Right cardiac atrium (tissue), 5 donors: ENCODE measurements around the gene INPP5F. TPM values are rescaled to one million over a fixed set of nuclear protein-coding genes. Genes with fewer than 3 reads are reported as not detected.

Experiments used
- ATAC-seq, 2 donors: fragments of 200-7000 bp; cut with Tn5 transposase; one replicate each; pipeline versions ENCODE4 v1.8.0 to v1.9.1; 2020; ENCODE audit warnings: moderate library complexity in 2 of 2, mild to moderate bottlenecking in 1 of 2
- DNase-seq, 3 donors: peaks; one replicate each; pipeline ENCODE4 v3.0.0-alpha.2; 2020
- H3K27ac ChIP-seq: one replicate; pipeline ENCODE4 v1.5.1; 2013; ENCODE audit warnings: mild to moderate bottlenecking, low read length, control low read depth, moderate library complexity
- H3K27me3 ChIP-seq: one replicate; pipeline ENCODE4 v1.6.1; 2013; ENCODE audit not compliant: control insufficient read depth, insufficient read depth
- H3K4me1 ChIP-seq: one replicate; pipeline ENCODE4 v1.6.1; 2013; ENCODE audit warnings: low read length; ENCODE audit not compliant: control insufficient read depth, insufficient read depth
- H3K4me3 ChIP-seq: one replicate; pipeline ENCODE4 v1.5.1; 2013; ENCODE audit warnings: low read length, control low read depth
- H3K9me3 ChIP-seq: one replicate; pipeline ENCODE4 v1.6.1; 2013; ENCODE audit warnings: low read length; ENCODE audit not compliant: control insufficient read depth
- WGBS: extraction: QIAGEN DNeasy Blood & Tissue Kit; methylation state at CpG from one replicate; pipeline ENCODE4 v1.1.7; 2013; 5-methylcytosine and 5-hydroxymethylcytosine counted together
- intact Hi-C, 4 donors: fragments of 100-400 bp; cut with DNase I; formaldehyde crosslinking; loops; one replicate each; pipeline versions ENCODE4 v1.11.0 to v1.14.0; 2022 to 2023
- polyA plus RNA-seq: library from polyadenylated mRNA; stranded (reverse); fragments of 200-250 nt; gene quantifications from one replicate; pipeline ENCODE4 v1.2.3, GENCODE V29; 2013
- total RNA-seq, 4 donors: library from RNA; stranded (reverse); fragmentation: NEBNext Ultra II Directional; extraction: Animal tissue kit (Norgen Biotek cat#: 25700); gene quantifications; one replicate each; pipeline ENCODE4 v1.2.1, GENCODE V29; 2021
- donor health status: healthy with polysubstance abuse.
- donor health status: DM: no; HTN: yes; CAD: no.
- donor health status: DM: no; HTN: no; CAD: no.
- donor health status: DM: no; HTN: yes; CAD: no; lungs with severe emphysema.
- donor health status: DM: yes; HTN: yes; CAD: no.

Gene INPP5F
- total and polyA plus RNA-seq, 5 donors, result 3.4 to 6.4 (median 6.1) TPM

DNA sequence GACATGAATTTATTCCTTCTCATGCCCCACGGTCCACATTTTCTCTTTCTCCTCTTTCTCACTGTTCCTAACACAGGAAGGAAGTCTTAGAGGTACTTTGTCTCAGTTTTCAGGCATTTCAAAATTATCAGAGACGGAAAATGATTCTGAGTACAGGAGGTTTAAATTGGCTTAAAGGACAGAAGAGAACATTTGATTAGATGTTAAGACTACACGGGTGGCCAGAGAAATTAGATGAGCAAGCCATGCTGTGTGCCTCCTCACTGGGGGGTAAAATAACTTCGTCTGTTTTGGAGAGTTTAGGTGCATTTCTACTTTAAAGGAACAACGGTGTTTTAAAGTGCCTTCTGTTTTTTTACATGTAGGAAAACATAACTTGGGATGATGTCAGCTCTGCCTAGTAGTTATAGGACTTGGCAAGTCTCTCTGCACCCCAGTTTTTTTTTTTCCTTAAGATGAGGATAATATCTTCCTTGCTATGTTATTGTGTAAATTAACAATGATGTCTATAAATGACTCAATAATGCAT, 79.9 kb downstream of the INPP5F start:
- Histone ChIP-seq H3K4me3 (no peak overlapping the region), H3K27me3 (no peaks in the 10 kb centered on the region), H3K4me1 (no peaks in the 10 kb centered on the region), H3K9me3 (no peaks in the 10 kb centered on the region), H3K27ac (no peak overlapping the region)
- WGBS, result 72% methylated on average over 5 of the region's 5 CpGs
- intact Hi-C loops, result no loop called here
- ATAC-seq, result no peak
- no peak for DNase-seq

DNA sequence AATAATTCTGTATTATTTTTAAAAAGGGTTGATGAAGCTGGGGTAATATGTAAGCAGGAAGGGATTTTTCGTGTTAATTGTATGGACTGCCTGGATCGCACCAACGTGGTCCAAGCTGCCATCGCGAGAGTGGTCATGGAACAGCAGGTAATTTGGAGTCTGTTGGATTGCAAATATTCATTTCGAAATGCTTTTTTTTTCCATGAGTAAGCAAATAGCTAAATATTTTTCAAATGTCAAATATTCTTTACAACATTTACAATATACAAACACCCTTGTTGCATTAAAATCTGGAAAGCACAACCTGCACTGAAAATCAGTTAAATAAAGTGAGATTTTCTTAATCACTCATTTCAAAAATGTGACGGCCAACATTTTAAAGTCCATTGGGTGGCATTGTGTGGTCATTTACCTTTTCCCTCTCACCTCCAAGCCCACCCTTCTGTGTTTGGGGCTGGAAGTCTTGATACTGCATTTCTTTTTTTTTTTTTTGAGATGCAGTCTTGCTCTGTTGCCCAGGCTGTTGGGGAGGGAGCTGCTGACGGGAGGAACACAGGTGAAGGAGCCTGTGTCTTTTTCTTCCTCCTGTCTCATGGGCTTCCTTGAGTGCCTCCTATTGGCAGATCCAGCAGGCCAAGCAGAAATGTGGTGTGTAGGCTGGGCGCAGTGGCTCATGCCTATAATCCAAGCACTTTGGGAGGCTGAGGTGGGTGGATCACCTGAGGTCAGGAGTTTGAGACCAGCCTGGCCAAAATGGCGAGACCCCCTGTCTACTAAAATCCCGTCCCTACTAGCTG, 80.7 kb downstream of the INPP5F start:
- no peak overlapping the region for H3K4me3 ChIP-seq
- H3K4me1 ChIP-seq, result no peaks in the 10 kb centered on the region
- H3K27ac ChIP-seq, result no peak overlapping the region
- H3K27me3 ChIP-seq, result no peaks in the 10 kb centered on the region
- DNase-seq (no peak), ATAC-seq (no peak)
- 97% methylated on average over 11 of the region's 11 CpGs for WGBS
- intact Hi-C loops, result no loop called here
- no peaks in the 10 kb centered on the region for H3K9me3 ChIP-seq

DNA sequence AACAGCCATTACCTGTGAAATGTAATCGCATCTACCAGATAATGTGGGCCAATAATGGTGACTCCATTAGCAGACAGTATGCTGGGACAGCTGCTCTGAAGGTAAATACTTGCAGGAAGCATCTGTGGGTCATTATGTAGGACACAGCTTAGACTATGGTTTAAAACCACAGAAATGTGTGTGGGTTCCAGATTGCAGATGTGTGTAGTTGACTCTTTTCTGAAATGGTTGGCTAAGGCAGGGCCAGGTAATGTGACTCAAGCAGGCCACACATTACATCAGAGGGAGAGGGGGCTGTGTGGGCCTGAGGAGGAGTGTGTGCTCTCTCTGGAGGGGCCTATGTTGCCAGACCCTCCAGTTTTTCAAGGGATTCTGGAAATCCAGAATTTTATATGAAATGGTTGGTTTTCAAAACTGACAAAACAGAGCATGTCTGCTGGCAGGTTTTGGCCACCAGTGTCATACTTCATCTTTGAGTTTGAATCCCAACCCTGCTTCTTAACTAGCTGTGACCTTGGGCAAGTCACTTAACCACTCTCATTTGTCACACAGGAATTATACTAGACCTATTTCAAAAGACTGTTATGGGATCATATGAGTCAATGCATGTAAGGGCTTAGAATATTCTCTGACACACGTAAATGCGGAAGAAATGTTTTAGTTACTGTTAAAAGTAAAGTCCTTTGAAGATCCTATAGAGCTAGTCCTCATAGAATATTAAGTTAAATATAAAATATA, 82.3 kb downstream of the INPP5F start:
- WGBS, result 96% methylated on average over 3 of the region's 3 CpGs
- DNase-seq (no peak), ATAC-seq (no peak)
- H3K27ac ChIP-seq, result no peak overlapping the region
- no peaks in the 10 kb centered on the region for H3K9me3 ChIP-seq
- no peak overlapping the region for H3K4me3 ChIP-seq
- H3K27me3 ChIP-seq, result no peaks in the 10 kb centered on the region
- no peaks in the 10 kb centered on the region for H3K4me1 ChIP-seq
- intact Hi-C loops, result no loop called here

DNA sequence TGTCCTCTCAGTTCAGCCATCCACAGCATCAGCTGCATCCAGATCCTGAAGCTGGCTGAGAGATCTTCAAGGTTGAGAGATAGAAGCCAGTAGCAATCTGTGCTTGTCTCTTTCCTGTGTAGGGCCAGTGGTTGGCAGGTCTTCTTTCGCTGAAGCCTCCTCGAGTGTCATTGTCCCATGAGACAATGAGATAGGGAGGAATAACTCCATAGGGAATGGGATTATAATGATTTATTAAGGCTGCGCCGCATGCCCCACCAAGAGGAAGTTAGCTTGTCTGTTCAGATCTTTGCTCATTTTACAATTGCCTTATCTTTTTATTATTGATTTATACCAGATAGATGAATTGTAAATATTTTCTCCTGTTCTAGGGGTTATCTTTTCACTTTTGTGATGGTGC, 85.3 kb downstream of the INPP5F start:
- no peaks in the 10 kb centered on the region for H3K4me1 ChIP-seq
- WGBS, result 82% methylated on average over 4 of the region's 4 CpGs
- intact Hi-C loops, result no loop called here
- no peak for ATAC-seq
- no peaks in the 10 kb centered on the region for H3K27me3 ChIP-seq
- no peak overlapping the region for H3K27ac ChIP-seq
- no peak for DNase-seq
- H3K9me3 ChIP-seq, result no peaks in the 10 kb centered on the region
- no peak overlapping the region for H3K4me3 ChIP-seq

DNA sequence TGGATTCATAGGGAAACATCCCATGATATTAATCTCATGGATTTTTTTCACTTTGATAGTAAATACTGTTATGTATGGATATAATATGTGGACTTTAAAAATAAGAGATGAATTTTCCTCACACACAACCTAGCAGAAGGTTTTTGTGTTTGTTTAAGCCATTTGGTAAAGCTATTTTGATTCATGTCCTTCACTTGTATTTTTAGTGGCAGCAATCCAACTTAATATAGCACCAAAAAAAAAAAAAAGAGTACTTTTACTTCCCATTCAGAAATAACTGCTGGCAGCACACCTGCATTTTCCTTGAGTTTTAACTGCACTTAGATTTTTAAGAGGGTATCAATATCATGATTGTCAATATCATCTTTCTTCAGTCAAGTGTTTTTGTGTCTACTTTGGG, 86.8 kb downstream of the INPP5F start:
- H3K27me3 ChIP-seq, result no peaks in the 10 kb centered on the region
- no peak for DNase-seq
- H3K9me3 ChIP-seq, result no peaks in the 10 kb centered on the region
- no peak for ATAC-seq
- H3K4me1 ChIP-seq, result no peaks in the 10 kb centered on the region
- no peak overlapping the region for H3K27ac ChIP-seq
- H3K4me3 ChIP-seq, result no peak overlapping the region
- intact Hi-C loops, result no loop called here

DNA sequence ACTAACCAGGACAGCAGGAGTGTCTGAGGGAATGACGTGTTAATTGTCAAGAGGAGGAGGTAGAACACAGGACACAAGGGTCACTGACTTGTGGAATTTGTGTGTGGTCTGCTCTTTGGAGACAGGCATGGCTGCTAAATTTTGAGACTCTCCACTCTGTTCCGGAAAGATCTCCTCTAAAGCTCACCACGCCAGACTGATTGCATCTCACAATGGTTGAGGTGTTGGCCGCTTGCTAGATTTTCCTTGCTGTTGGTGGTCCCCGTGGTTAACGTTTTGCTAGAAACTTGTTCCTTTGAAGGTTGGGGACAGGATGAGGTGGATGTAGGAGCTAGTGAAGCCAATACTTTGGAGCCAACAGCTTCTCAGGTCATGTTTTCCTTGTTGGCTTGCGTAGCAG, 89.8 kb downstream of the INPP5F start:
- 97% methylated on average over 7 of the region's 7 CpGs for WGBS
- Histone ChIP-seq H3K4me3 (no peak overlapping the region), H3K9me3 (no peaks in the 10 kb centered on the region), H3K4me1 (no peaks in the 10 kb centered on the region), H3K27me3 (no peaks in the 10 kb centered on the region), H3K27ac (no peak overlapping the region)
- ATAC-seq (no peak), DNase-seq (no peak)
- intact Hi-C loops, result no loop called here

DNA sequence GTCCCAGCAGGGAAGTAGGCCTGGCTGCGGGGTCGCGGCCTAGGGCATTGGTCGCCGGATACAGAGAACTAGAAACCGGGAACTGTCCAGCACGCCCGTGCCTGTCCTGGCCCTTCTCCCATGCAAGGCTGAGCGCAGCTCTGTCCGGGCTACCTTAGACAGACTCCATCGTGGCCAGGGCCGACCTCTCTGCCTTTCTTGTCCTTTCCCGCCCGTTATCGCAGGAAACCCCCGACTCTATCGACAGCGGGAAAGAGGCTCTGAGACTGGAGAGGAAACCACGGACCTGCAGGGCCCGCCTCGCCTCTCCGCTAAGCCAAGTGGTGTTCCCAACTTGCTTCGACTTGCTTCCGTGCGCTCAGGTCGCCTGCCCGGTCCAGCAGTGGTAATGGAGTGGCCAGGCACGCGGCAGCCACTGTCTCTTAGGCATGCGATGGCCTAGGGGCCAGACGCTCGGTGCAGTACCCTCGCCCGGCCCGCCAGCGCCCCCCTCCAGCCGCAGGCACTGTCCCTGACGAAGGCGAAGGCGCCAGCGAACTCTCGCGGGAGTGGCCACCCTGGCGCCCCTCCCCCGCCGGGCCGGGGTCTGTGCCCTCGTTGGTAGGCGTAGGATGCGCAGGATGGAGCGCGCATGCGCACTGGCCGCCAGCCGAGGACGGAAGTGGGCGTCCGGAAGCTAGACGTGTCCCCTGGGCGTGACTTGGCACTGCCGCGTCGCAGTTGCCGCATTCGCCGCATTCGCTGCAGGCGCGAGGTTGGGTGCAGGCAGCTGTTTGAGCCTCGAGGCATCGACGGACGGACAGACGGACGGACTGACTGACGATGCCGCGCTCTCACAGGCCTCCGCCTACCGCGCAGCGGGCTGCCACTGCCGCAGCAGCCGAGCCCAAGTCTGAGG, 92.4 kb downstream of the INPP5F start:
- Histone ChIP-seq H3K27me3 (no peaks in the 10 kb centered on the region), H3K4me3 (no peak overlapping the region), H3K27ac (no peak overlapping the region), H3K9me3 (no peaks in the 10 kb centered on the region), H3K4me1 (no peaks in the 10 kb centered on the region)
- WGBS, result 57% methylated on average over 84 of the region's 84 CpGs
- ATAC-seq (peak; percentile 82 to 86), DNase-seq (peak; percentile 81 to 91 (median 90))
- intact Hi-C loops, result no loop called here

DNA sequence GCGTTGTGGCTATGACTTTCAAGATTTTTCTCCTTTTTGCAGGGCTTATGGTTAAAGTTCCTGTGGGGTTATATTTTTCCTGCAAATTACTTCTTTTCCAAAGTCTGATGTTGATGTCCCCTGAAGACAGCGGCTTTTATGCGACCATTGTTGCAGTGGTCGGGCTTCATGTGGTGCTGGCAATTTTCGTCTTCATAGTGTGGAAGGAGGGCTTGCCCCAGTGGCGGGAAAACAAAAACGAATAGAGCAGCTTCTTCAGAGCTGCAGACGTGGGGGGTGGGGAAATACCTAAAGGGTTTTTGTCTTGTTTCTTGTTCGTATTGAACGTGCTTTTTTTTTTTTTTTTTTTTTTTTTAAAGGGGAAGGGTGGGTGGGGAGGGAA, 93.0 kb downstream of the INPP5F start:
- WGBS, result 52% methylated on average over 10 of the region's 10 CpGs
- ATAC-seq (no peak), DNase-seq (no peak)
- Histone ChIP-seq H3K9me3 (no peaks in the 10 kb centered on the region), H3K4me3 (no peak overlapping the region), H3K4me1 (no peaks in the 10 kb centered on the region), H3K27ac (no peak overlapping the region), H3K27me3 (no peaks in the 10 kb centered on the region)
- intact Hi-C loops, result no loop called here

DNA sequence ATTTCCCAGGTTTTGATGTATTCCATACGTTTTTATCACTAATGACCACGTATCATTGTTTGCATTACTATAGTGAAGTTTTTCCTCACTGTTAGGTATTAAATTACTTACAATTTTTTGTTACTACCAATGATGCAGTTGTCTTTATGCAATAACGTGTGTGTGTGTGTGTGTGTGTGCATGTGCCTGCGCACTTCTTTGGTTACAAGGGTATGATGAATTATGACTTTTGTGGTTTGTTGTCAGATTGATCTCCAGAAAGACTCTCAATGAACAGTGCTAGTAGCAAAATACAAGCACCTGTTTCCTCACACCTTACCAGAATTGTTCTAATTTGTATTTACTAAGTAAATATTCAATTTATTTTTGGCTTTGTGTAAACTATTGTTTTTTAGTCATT, 95.3 kb downstream of the INPP5F start:
- intact Hi-C loops, result no loop called here
- DNase-seq (no peak), ATAC-seq (no peak)
- H3K4me1 ChIP-seq, result no peaks in the 10 kb centered on the region
- no peaks in the 10 kb centered on the region for H3K9me3 ChIP-seq
- no peak overlapping the region for H3K4me3 ChIP-seq
- H3K27me3 ChIP-seq, result no peaks in the 10 kb centered on the region
- H3K27ac ChIP-seq, result no peak overlapping the region
- WGBS, result 66% methylated on average over 4 of the region's 4 CpGs

DNA sequence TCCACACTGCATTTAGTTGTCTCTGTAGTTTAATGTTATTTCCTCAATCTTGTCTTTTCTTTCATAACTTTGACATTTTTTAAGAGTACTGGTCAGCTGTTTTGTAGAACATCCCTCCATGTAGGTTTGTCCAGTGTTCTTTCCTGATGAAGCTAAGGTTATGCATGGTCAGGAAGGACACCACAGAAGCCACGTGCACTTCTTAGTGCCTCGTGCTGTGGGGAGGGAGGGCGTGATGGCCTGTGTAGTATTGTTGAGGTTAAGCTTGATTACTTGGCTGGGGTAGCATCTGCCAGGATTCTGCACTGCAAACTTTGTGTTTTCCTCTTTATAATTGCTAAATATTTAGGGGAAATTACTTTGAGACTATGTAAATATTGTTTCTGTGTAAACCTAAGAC, 98.4 kb downstream of the INPP5F start:
- H3K27ac ChIP-seq, result no peak overlapping the region
- intact Hi-C loops, result no loop called here
- ATAC-seq (no peak), DNase-seq (no peak)
- no peaks in the 10 kb centered on the region for H3K9me3 ChIP-seq
- 80% methylated on average over 3 of the region's 3 CpGs for WGBS
- H3K27me3 ChIP-seq, result no peaks in the 10 kb centered on the region
- no peaks in the 10 kb centered on the region for H3K4me1 ChIP-seq
- H3K4me3 ChIP-seq, result no peak overlapping the region

DNA sequence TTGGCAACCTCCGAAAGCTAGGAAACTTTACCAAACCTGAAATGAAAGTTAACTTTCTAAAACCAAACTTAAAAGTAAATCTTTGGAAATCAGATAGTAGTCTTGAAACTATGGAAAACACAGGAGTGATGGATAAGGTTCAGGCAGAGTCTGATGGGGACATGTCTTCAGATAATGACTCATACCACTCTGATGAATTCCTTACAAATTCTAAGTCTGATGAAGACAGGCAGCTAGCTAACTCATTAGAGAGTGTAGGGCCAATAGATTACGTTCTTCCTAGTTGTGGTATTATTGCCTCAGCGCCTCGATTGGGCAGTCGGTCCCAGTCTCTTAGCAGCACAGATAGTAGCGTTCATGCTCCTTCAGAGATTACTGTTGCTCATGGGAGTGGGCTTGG, 100.9 kb downstream of the INPP5F start:
- no peak for ATAC-seq
- Histone ChIP-seq H3K27me3 (no peaks in the 10 kb centered on the region), H3K4me3 (no peak overlapping the region), H3K9me3 (no peaks in the 10 kb centered on the region), H3K27ac (no peak overlapping the region), H3K4me1 (no peaks in the 10 kb centered on the region)
- DNase-seq, result no peak
- intact Hi-C loops, result no loop called here
- 90% methylated on average over 6 of the region's 6 CpGs for WGBS
